ENCODE measurements around the gene DGAT2.

The DGAT2 gene

DNA sequence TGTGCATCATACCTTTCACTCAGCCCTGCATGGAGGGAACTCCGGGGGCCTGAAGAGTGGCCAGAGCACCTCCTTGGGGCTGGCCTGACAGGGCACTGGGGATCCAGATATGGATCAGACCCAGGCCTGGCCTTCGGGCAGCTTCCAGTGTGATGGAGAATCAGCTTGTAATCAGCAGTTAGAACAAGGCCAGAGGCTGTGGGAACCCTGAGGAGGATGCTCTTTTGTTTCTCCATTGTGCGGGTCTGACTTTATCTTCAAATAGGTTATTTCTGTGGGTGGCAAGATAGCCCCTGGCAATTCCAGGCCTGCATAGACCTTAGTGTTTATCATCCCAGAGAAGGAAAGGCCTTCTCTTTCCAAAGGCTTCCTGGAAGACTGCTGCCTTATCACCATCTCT, 12.3 kb downstream of the DGAT2 start:
- no peak for DNase-seq (ENCODE audit: low read depth, low spot score)

DNA sequence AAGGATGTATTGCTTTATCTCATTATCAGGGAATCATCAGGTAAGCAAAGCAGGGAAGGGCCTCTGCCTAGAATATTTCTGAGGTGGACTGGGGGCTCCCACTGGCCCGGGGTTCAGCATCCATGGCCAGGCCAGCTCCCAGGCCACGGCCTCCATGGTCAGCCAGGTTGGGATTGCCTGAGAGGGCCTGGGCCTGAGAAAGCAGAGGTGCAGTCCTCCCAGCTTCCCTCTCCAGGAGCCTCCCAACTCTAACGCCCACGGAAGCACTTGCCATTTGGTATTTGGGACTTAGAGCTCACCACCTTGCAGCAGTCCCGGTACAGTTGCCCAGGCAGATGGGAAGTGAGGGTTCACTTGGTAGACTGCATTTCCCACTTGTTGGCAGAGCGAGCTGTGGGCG, 12.7 kb downstream of the DGAT2 start:
- no peak for DNase-seq (ENCODE audit: low read depth, low spot score)

DNA sequence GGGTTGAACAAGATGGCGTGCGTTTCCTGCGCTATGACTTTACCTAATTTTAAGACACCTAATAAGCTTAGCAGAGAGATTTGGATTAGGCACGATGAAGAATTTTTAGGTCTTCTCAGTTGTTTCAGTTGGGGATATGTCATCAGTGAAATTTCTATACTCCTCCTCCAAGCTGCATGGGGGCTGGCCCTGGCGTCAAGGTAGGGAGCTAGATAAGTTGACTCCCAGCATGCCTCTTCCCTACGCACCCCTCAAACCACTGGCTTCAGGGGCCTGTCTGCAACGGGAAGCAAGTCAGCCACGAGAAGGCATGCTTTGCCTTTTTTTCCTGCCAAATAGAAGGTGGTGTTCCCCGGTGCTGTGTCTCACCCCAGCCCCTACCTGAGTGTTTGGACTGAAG, 13.3 kb downstream of the DGAT2 start:
- no peak for DNase-seq (ENCODE audit: low read depth, low spot score)

DNA sequence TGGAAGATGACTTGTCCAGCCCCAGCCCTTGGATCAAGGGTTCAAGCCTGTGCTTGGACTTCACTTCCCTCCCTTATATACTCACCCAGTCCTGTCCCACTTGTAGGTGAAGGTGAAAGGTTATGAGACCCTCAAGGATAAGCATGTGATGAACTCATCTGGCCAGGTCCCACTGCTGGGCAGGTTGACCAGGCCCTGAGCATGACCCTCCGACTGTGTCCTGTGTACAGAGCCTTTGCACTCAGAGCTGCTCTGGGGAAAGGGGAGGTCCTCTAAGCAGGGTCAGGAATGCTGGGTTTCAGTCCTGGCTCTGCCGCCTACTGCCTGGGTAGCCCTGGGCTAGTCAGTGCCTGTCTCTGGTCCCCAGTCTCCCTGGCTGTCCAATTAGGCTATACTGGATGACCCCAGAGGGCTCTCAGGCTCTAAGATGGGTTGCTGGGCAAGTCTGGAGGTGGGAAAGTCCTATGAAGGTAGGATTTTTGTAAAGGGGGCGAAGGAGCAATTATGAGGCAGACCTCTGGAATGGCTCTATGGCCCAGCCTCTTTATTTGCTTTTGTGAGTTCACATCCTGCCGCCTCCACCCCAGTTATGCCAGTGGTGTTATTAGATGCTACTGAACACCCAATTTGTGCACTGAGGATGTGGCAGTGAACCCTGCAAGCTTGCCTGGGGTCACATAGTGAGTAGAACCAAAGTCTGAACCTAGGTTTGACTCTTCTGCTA, 14.1 kb downstream of the DGAT2 start:
- no peak for DNase-seq (ENCODE audit: low read depth, low spot score)

DNA sequence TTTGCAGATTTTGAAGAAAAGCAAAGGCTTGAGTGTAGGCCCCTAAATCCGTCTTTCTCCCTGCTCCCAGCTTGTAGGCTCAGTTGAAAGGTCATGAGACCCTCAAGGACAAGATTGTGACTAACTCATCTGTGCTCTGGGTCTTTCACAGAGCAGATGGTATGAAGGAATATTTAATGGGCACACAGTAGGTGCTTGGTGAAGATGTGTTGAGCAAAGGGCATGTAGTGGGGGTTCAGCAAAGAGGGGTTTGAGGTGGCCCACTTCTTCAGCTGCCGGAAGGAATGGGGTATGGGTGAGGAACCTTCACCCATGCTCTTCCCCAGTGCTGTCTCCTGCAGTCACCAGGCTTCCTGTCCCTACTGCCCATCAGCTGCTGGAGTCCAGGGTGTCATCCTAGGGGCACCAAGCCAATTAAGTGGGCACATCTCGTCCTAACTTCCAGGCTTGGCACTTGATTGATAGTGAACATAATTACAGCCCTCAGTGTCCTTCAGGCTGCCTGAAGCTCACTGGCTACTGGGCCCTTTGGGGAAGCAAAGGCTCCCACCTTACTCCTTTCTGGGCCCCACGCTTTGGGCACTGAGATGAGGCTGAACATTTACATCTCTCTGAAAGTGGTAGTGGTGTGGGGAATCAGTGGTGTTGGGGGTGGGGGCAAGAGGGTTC, 15.0 kb downstream of the DGAT2 start:
- no peak for DNase-seq (ENCODE audit: low read depth, low spot score)

DNA sequence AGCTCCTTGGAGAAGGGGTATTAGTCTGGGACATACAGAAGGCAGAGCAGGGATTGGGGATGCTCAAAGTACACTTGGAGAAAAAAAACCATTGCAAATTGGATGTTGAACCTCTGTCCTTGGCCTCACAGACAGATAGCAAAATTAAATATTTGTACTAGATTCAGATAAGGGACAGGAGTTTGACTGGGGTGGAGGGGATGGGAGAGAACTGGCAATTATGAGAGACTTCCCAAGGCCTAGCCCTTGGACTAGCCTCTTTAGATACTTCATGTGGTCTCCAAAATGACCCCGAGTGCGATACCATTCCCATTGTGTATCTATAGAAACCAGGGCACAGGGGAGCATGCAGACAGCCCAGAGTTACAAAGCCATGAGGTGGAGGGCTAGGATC, 15.5 kb downstream of the DGAT2 start:
- DNase-seq (ENCODE audit: low read depth, low spot score), result no peak

DNA sequence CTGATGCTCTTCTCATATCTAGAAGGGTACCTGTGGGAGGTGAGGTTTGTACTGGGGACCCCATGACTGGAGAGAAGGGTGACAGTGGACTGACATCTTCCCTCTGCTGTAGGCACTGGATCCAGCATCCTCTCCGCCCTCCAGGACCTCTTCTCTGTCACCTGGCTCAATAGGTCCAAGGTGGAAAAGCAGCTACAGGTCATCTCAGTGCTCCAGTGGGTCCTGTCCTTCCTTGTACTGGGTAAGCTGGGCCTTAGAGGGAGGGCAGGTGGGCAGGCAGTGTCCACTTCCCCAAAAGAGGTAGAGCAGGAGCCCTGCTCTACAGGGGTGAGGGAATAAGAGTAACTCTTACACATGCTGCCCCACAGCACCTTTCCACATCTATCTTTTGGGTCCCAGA, 15.9 kb downstream of the DGAT2 start:
- DNase-seq (ENCODE audit: low read depth, low spot score), result no peak

DNA sequence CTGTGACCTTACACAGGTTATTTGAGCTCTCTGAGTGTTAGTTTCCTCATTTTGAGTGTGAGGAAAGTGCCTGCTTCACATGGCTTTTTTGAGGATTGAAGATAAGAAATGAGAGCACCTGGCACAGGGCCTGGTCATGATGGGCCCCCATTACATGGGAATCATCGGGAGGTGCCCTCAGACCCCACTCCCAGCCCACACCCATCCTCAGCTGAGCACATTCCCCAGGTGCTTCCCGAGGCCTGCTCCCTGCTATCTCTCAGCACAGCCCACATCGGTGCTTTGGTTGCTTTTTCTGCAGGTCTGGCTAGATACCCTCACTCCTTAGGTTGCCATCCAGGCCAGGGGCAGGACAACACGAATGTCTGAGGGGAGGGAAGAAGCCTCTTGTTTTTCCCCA, 16.6 kb downstream of the DGAT2 start:
- no peak for DNase-seq (ENCODE audit: low read depth, low spot score)

DNA sequence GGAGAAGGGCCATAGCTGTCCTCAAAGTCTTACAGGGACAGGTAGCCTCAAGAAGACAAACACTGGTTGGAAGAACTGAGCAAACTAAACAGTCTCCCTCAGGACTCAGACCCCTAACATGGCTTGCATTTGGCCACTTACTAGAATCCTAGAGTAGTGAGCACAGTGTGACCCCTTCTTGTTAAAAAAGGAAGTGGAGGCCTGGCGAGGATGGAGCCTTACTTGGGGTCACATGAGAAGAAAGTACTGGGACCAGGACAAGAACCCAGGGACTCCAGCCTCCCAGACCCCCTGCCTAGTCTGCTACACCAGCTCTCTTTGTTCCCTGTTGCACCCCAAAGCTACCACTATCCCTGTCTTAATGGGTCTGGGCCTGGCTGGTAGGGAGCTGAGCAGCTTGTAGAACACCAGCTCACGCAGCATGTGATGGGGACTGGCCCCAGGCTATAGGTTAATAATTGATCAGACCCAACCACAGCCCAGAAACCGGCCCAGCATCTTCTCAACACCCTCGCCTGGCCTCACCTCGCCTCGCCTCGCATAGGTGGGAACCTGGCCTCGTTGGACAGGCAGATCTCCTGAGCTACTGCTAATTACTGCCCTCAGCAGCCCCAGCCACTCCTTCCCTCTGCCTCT, 17.6 kb downstream of the DGAT2 start:
- DNase-seq (ENCODE audit: low read depth, low spot score), result no peak

DNA sequence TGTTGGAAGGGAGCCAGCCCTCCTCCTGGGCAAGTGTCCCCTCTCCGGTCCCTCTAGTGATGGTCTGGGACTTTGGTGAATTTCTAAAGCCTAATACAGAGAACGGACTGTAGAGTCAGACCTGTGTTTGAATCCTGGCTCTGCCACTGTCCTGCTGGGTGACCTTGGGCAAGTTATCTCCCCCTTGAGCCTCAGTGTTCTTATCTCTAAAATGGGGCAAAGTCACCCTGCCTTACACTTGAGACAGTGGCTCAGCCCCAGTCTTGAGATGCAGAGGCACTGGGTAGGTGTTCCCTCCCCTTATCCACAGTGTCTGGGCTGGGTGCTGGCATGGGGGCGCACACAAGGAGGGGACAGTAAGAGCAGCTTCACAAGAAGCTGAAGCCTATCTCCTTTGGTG, 20.9 kb downstream of the DGAT2 start:
- no peak for DNase-seq (ENCODE audit: low read depth, low spot score)

DNA sequence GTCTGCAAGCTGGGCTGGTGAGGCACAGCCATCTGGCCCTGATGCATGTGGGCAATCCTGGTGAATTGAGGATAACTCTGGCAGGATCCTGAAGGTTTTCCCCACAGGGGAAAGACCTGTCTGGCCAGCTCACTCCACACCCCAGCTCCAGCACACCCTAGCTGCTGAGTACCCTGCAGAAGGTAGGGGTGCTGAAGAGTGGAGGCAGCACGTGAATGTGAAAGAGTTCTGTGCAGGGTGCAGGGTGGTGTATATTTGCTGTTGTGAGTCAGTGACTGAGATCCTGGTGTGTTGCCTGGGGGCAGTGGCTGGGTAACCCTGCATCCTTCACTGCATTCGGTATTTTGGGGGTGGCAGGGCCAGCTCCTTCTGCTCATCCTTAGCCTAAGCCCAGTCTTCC, 22.4 kb downstream of the DGAT2 start:
- no peak for DNase-seq (ENCODE audit: low read depth, low spot score)

DNA sequence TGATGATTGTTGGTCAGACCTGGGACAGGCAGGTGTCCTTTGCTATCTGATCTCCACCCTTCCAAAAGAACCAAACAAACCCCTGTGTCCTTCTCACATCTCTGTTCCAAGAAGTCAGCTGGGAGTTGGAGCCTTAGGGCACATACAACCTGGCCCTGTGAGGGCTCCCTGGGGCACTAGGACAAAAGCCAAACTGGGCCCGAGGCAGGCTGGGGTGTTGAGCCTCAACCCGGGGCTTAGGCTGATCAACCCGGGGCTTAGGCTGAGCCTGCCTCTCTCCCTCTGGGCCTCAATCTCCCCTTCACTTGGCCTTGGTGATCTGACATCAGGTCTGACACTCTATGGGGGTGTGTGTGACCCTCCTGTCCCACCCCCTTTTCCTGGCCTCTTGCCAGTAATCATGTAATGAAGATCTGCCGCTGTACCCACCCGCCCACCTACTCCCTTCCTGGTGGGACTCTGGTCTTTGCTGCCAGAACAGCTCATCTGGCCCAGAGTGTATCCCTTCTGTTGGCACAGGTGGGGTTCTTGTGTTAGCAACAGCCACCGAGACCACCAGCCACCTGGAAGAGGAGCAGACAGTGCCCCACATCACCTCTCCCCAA, 23.7 kb downstream of the DGAT2 start:
- DNase-seq (ENCODE audit: low read depth, low spot score), result no peak

DNA sequence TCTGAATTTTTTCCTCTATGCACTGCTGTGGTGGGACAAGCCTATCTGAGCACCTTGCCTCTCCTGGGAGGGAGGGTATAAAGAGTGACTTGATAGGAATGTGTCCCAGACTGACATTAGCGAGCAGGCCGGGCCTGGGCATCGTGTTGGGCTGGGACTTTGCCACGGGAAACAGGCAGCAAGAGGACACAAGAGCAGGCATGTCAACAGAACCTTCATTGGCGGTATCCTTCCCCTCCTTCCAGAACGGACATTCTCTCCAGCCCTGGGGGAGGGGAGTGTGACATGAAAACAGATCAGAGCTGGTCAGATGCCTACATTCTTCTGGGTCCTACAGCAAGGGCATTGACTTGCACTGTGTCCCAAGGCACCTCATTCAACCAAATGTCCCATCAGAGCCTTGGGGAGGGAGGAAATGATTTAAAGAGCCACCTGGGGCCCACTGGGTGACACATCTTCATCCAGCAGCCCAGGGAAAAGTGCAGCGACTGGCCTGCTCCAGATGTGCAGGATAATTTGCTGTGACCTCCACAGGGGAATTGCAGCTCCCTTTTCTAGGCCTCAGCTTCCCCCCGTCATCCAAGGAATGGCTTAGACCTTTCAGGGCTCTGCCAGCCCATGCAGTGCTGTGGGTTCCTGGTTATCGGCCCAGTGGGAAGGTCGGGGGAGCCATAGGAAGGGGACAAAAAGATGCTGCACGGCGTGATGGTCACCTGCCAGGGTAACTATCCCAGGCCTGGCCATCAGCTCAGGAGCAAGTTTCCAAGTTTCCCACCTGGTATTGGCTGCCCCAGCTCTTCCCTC, 24.6 kb downstream of the DGAT2 start:
- no peak for DNase-seq (ENCODE audit: low read depth, low spot score)

DNA sequence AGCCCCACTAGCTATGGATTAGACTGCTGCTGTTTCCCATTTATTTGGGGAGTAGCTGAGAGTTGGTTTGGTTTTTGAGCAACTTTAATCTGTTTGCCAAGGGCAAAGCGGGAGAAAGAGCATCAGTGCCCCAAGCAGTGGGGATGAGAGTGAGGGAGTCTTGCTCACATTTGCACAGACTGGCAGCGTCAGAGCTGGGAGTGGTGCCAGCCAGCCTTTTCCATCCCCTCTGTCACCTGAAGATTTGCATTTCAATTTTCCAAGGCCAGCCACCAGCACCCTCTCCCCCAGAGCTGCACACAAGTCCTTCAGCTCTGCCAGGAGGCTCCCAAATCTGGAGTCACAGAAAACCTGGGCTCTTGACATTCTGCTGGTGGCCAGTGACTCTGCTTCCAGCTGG, 25.4 kb downstream of the DGAT2 start:
- no peak for DNase-seq (ENCODE audit: low read depth, low spot score)

DNA sequence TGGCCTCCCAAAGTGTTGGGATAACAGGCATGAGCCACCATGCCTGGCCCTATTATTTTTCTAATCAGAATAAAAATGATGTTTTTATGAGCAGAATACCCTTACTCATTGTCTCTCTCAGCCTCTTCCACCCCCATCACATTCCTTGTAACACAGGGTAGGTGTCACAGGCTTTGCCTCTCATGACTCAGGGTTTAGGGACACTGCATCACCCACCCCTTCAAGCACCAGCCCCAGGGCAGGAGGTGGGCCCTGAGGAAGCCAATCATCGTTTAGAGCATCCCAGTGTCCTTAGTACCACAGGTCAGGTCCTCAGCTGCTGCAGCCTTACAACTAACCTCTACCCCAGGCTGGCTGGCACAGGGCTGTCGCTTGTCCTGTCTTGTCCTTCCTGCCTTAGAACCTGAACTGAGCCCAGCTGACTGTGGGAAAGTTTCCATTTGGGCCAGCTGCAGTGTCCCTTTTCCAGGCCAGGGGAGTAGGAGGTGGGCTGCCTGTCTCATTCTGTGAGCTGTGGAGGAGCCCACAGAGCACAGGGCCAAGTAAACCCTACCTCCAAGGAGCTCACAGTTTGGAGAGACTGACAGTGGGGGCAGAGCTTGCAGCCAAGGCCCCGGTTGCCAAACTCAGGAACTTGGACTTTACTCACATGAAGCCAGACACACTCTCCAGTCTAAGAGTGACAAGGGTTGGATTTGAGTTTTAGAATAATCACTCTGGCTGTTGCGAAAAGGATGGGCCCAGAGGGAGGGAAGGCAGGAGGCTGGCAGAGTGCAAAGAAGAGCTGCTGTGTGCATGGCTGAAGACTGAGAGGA, 26.9 kb downstream of the DGAT2 start:
- DNase-seq (ENCODE audit: low read depth, low spot score), result no peak

DNA sequence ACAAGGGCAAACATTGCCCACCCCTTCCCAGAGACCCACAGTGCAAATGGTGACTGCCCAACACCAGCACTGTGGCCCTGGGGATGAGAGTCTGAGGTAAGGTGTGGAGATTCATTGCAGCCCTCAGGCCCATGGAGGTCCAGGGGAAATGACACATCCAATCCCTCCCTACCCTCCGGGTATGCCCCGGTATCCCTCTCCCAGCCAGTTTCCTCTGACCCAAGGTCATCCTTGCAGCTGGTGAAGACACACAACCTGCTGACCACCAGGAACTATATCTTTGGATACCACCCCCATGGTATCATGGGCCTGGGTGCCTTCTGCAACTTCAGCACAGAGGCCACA, 27.5 kb downstream of the DGAT2 start:
- DNase-seq (ENCODE audit: low read depth, low spot score), result no peak

DNA sequence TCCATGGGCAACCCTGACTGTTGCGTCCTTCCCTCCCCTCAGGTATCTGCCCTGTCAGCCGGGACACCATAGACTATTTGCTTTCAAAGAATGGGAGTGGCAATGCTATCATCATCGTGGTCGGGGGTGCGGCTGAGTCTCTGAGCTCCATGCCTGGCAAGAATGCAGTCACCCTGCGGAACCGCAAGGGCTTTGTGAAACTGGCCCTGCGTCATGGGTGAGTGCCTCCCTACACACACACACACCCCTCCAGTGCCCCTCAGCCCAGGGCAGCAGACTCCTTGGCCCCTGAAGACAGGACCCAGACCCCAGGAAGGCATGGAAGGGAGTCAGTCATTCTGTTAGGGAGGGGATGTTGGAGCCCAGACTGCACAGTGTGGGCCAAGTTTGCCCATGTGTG, 28.5 kb downstream of the DGAT2 start:
- DNase-seq (ENCODE audit: low read depth, low spot score), result no peak

DNA sequence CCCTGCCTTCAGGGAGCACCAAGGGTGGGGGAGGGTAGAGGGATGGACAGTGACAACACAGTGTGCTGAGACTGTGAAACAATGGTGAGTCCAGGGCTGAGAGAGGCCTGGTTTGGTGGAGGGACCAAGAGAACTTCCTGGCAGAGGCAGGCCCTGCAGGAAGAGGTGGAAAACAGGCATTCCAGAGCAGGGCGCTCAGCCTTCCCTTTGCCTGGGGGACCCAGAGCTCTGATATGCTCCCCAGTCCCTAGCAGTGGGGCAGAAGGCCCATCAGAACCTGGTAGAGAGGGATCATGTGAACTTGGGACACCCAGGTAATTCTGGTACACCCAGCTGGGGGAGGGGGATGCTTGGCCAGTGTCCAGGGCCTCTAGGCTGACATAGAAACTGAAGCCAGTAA, 29.2 kb downstream of the DGAT2 start:
- no peak for DNase-seq (ENCODE audit: low read depth, low spot score)

DNA sequence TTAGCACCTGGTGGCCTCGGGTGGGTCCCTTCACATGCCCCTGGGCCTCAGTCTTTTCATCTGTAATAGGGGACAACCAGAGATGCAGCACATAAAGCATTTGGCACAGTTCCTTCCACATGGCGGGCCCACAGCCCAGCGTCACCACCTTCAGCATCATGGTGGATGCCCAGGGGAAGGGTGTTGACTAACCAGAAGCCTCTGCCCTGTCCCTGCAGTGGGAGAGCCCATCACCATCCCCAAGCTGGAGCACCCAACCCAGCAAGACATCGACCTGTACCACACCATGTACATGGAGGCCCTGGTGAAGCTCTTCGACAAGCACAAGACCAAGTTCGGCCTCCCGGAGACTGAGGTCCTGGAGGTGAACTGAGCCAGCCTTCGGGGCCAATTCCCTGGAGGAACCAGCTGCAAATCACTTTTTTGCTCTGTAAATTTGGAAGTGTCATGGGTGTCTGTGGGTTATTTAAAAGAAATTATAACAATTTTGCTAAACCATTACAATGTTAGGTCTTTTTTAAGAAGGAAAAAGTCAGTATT, 31.6 kb downstream of the DGAT2 start:
- DNase-seq (ENCODE audit: low read depth, low spot score), result no peak

DNA sequence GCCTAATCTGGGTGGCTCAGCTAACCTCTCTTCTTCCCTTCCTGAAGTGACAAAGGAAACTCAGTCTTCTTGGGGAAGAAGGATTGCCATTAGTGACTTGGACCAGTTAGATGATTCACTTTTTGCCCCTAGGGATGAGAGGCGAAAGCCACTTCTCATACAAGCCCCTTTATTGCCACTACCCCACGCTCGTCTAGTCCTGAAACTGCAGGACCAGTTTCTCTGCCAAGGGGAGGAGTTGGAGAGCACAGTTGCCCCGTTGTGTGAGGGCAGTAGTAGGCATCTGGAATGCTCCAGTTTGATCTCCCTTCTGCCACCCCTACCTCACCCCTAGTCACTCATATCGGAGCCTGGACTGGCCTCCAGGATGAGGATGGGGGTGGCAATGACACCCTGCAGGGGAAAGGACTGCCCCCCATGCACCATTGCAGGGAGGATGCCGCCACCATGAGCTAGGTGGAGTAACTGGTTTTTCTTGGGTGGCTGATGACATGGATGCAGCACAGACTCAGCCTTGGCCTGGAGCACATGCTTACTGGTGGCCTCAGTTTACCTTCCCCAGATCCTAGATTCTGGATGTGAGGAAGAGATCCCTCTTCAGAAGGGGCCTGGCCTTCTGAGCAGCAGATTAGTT, 32.3 kb downstream of the DGAT2 start:
- DNase-seq (ENCODE audit: low read depth, low spot score), result no peak
